AG09319 (cell line): ENCODE measurements around the gene DNAJC5G.

Experiments used
- DNase-seq: peaks from one replicate; pipeline ENCODE4 v3.0.0-alpha.2; 2010; ENCODE audit warnings: low read depth; ENCODE audit errors: extremely low read depth
- CTCF ChIP-seq: IDR thresholded peaks from 2 replicates; pipeline ENCODE4 v1.5.1; 2011; ENCODE audit warnings: low read depth, mild to moderate bottlenecking, inconsistent platforms, low read length, moderate library complexity

Gene DNAJC5G

GRCh38 chr2:27237341-27237945 lies 37.8 kb upstream of the DNAJC5G start:
- TF ChIP-seq CTCF: no peak
- DNase-seq: no peak

GRCh38 chr2:27238976-27239375 lies 36.3 kb upstream of the DNAJC5G start:
- DNase-seq: no peak
- no peak for TF ChIP-seq CTCF

- no peak for DNase-seq
- no peak for TF ChIP-seq CTCF
These were observed 34.8 kb upstream of the DNAJC5G start for GRCh38 chr2:27240406-27240805.

GRCh38 chr2:27241761-27242613 lies 33.2 kb upstream of the DNAJC5G start:
- TF ChIP-seq CTCF: no peak
- DNase-seq: no peak

GRCh38 chr2:27242614-27242951 lies 32.6 kb upstream of the DNAJC5G start:
- no peak for TF ChIP-seq CTCF

GRCh38 chr2:27243391-27244130 lies 31.7 kb upstream of the DNAJC5G start:
- DNase-seq: no peak
- no peak for TF ChIP-seq CTCF

More at GRCh38 chr2:27242614-27242951, 32.6 kb upstream of the DNAJC5G start:
- no peak for DNase-seq

- no peak for TF ChIP-seq CTCF
- no peak for DNase-seq
These were observed 30.1 kb upstream of the DNAJC5G start for GRCh38 chr2:27245116-27245515.
